HepG2 (cell line): ENCODE data around the gene TTLL10. TPM values are rescaled to one million over a fixed set of nuclear protein-coding genes. Genes with fewer than 3 reads are reported as not detected.
A peak's percentile ranks its signal among the peaks of the same experiment; 100 is the strongest.

Experiments used
- ELK4 ChIP-seq: sonication (generic); formaldehyde crosslinking; IDR thresholded peaks from 2 replicates; pipeline ENCODE4 v1.9.0; 2021; ENCODE audit warnings: missing genetic modification reagents, borderline replicate concordance
- JDP2 ChIP-seq: sonication (generic); formaldehyde crosslinking; IDR thresholded peaks from 2 replicates; pipeline ENCODE4 v1.8.1; 2022; ENCODE audit warnings: missing genetic modification reagents, borderline replicate concordance
- KDM4B ChIP-seq: sonication (generic); formaldehyde crosslinking; IDR thresholded peaks from 2 replicates; pipeline ENCODE4 v1.4.0; 2020; ENCODE audit warnings: missing genetic modification reagents
- RBFOX2 ChIP-seq: fragments of 200-400 bp; formaldehyde crosslinking; IDR thresholded peaks from 2 replicates; pipeline ENCODE4 v1.6.1; 2017; ENCODE audit warnings: low read depth, mild to moderate bottlenecking, low read length
- SNAPC5 ChIP-seq: sonication (generic); formaldehyde crosslinking; IDR thresholded peaks from 2 replicates; pipeline ENCODE4 v1.8.1; 2023; ENCODE audit warnings: mild to moderate bottlenecking, missing genetic modification reagents, borderline replicate concordance
- ZBTB40 ChIP-seq, 2 experiments: fragments of 450-650 bp in 1 of 2; sonication (generic) in 1 of 2; formaldehyde crosslinking in 1 of 2; IDR thresholded peaks; 2 replicates each; pipeline versions ENCODE4 v1.6.1 to v1.8.0; 2016 to 2022; ENCODE audit warnings: antibody characterized with exemption in 1 of 2, mild to moderate bottlenecking in 1 of 2, missing genetic modification reagents in 1 of 2
- ZBTB7B ChIP-seq: sonication (generic); formaldehyde crosslinking; IDR thresholded peaks from 2 replicates; pipeline ENCODE4 v1.4.0; 2020; ENCODE audit warnings: missing genetic modification reagents
- ZNF280D ChIP-seq: sonication (generic); formaldehyde crosslinking; IDR thresholded peaks from 2 replicates; pipeline ENCODE4 v1.5.1; 2020; ENCODE audit warnings: mild to moderate bottlenecking, missing genetic modification reagents
- ZNF281 ChIP-seq: sonication (generic); formaldehyde crosslinking; IDR thresholded peaks from 2 replicates; pipeline ENCODE4 v1.4.0; 2020; ENCODE audit warnings: missing genetic modification reagents, borderline replicate concordance
- ZNF30 ChIP-seq: sonication (generic); formaldehyde crosslinking; IDR thresholded peaks from 2 replicates; pipeline ENCODE4 v1.5.0; 2020; ENCODE audit warnings: mild to moderate bottlenecking, missing genetic modification reagents
- polyA plus RNA-seq, 8 experiments: library from polyadenylated mRNA; depleted of rRNA in 3 of 8; stranded (reverse) in 7 of 8; unstranded in 1 of 8; fragments of >200 nt; fragmentation: Illumina TruSeq in 4 of 8; extraction: Trizol in 4 of 8; gene quantifications; 2 replicates each; pipeline versions ENCODE4 v1.2.1 to v1.2.3, GENCODE V29; 2011 to 2016; ENCODE audit warnings: low read depth in 4 of 8, missing spikeins in 1 of 8, mixed read lengths in 1 of 8; ENCODE audit not compliant: insufficient read depth in 1 of 8
- total RNA-seq, 5 experiments: library from RNA; depleted of rRNA; stranded (reverse); fragments of >200 nt; fragmentation: Illumina TruSeq; extraction: Trizol; gene quantifications; 2 replicates each; pipeline ENCODE4 v1.2.3, GENCODE V29; 2016; ENCODE audit warnings: low read depth in 1 of 5

TTLL10 gene
- total and polyA plus RNA-seq, 2 of the 13 experiments (the other 11 are each of a cell fraction or from before 2014, with no cell fraction given): not detected

- TF ChIP-seq KDM4B (CRISPR knock-in tag): no peak
- TF ChIP-seq ZNF281: peak; percentile 62; the same call in 1 of the 2 replicates
- TF ChIP-seq ZNF30 (CRISPR knock-in tag): no peak
- TF ChIP-seq JDP2 (CRISPR knock-in tag): no peak
- TF ChIP-seq ZBTB40 (IDR thresholded peaks at IDR 0.05): no peak
- TF ChIP-seq ZBTB40 (CRISPR knock-in tag; IDR thresholded peaks at IDR 0.05): no peak
- peak; percentile 48; the same call in 1 of the 2 replicates for TF ChIP-seq ZNF280D (CRISPR knock-in tag)
- no peak for TF ChIP-seq ELK4 (CRISPR knock-in tag)
- peak; percentile 88 for TF ChIP-seq ZBTB7B (CRISPR knock-in tag)
- TF ChIP-seq SNAPC5: no peak
- peak; percentile 75 for TF ChIP-seq RBFOX2
Measured at GRCh38 chr1:1157914-1158710, 15.6 kb upstream of the TTLL10 start (continued).
